Thymus (tissue), 14 donors: ENCODE data around the gene DYNLT2. TPM values are rescaled to one million over a fixed set of nuclear protein-coding genes. Genes with fewer than 3 reads are reported as not detected.

ENCODE experiments used
- DNase-seq, 9 donors: peaks; one replicate each; pipeline ENCODE4 v3.0.0-alpha.2; 2013; ENCODE audit warnings: low spot score in 9 of 9, low read depth in 6 of 9, missing footprints in 1 of 9
- H3K27ac ChIP-seq, 2 donors: one replicate each; pipeline ENCODE4 v1.5.1; 2013; ENCODE audit warnings: control low read depth in 1 of 2, low read depth in 1 of 2, low read length in 1 of 2, mild to moderate bottlenecking in 1 of 2, moderate library complexity in 1 of 2
- H3K27me3 ChIP-seq, 2 donors: one replicate each; pipeline ENCODE4 v1.5.1; 2013; ENCODE audit warnings: low read length in 1 of 2; ENCODE audit not compliant: control insufficient read depth in 2 of 2, insufficient read depth in 1 of 2
- H3K36me3 ChIP-seq, 2 donors: one replicate each; pipeline ENCODE4 v1.5.1; 2013; ENCODE audit warnings: low read length in 1 of 2, mild to moderate bottlenecking in 1 of 2, moderate library complexity in 1 of 2; ENCODE audit not compliant: control insufficient read depth in 2 of 2, insufficient read depth in 2 of 2
- H3K4me1 ChIP-seq, 2 donors: one replicate each; pipeline ENCODE4 v1.5.1; 2013; ENCODE audit warnings: low read length in 2 of 2; ENCODE audit not compliant: control insufficient read depth in 2 of 2, insufficient read depth in 2 of 2
- H3K4me3 ChIP-seq, 2 donors: one replicate each; pipeline ENCODE4 v1.5.1; 2013; ENCODE audit warnings: low read length in 2 of 2, control low read depth in 1 of 2, mild to moderate bottlenecking in 1 of 2
- H3K9me3 ChIP-seq, 2 donors: one replicate each; pipeline ENCODE4 v1.5.1; 2013; ENCODE audit warnings: low read length in 1 of 2, mild to moderate bottlenecking in 1 of 2; ENCODE audit not compliant: control insufficient read depth in 2 of 2, insufficient read depth in 1 of 2
- WGBS: extraction: QIAGEN DNeasy Blood & Tissue Kit; methylation state at CpG from one replicate; pipeline ENCODE4 v1.1.7; 2013; 5-methylcytosine and 5-hydroxymethylcytosine counted together
- long read RNA-seq, 10 donors: transcript quantifications; one replicate each; lab custom pipeline, GENCODE V29; 2026
- polyA plus RNA-seq: library from polyadenylated mRNA; stranded (reverse); fragments of 200-250 nt; gene quantifications from one replicate; pipeline ENCODE4 v1.2.3, GENCODE V29; 2013
- total RNA-seq: library from RNA; stranded (reverse); fragments of 120-200 nt; gene quantifications from one replicate; pipeline ENCODE4 v1.2.4, GENCODE V29; 2013
- donor health status: healthy.

Gene DYNLT2
- total RNA-seq (6.6 TPM), polyA plus RNA-seq (8.9 TPM)
- long read RNA-seq, donor 1, partial matches to known transcripts = 0 of 1 reads
- long read RNA-seq, donor 1, other reads (novel, unspliced or antisense) = 0 of 1 reads
- long read RNA-seq, donor 2 = 0 reads
- long read RNA-seq, donor 3, transcript TCTE3-202 (1 exons, 2,078 nt) = major isoform, 17 of 17 reads
- long read RNA-seq, donor 3, partial matches to known transcripts = 0 of 17 reads
- long read RNA-seq, donor 3, other reads (novel, unspliced or antisense) = 0 of 17 reads
- long read RNA-seq, donor 4, transcript TCTE3-202 (1 exons, 2,078 nt) = major isoform, 10 of 10 reads
- long read RNA-seq, donor 4, partial matches to known transcripts = 0 of 10 reads
- long read RNA-seq, donor 4, other reads (novel, unspliced or antisense) = 0 of 10 reads
- long read RNA-seq, donor 5, transcript TCTE3-202 (1 exons, 2,078 nt) = major isoform, 16 of 16 reads
- long read RNA-seq, donor 5, partial matches to known transcripts = 0 of 16 reads
- long read RNA-seq, donor 5, other reads (novel, unspliced or antisense) = 0 of 16 reads
- long read RNA-seq, donor 6, transcript TCTE3-202 (1 exons, 2,078 nt) = major isoform, 5 of 5 reads
- long read RNA-seq, donor 6, partial matches to known transcripts = 0 of 5 reads
- long read RNA-seq, donor 6, other reads (novel, unspliced or antisense) = 0 of 5 reads
- long read RNA-seq, donor 7, transcript TCTE3-202 (1 exons, 2,078 nt) = major isoform, 12 of 12 reads
- long read RNA-seq, donor 7, partial matches to known transcripts = 0 of 12 reads
- long read RNA-seq, donor 7, other reads (novel, unspliced or antisense) = 0 of 12 reads
- long read RNA-seq, donor 8, partial matches to known transcripts = 0 of 2 reads
- long read RNA-seq, donor 8, other reads (novel, unspliced or antisense) = 0 of 2 reads
- long read RNA-seq, donor 9, transcript TCTE3-202 (1 exons, 2,078 nt) = major isoform, 12 of 12 reads
- long read RNA-seq, donor 9, partial matches to known transcripts = 0 of 12 reads
- long read RNA-seq, donor 9, other reads (novel, unspliced or antisense) = 0 of 12 reads
- long read RNA-seq, donor 10, partial matches to known transcripts = 0 of 2 reads
- long read RNA-seq, donor 10, other reads (novel, unspliced or antisense) = 0 of 2 reads

- Histone ChIP-seq H3K4me1 (peaks cover 5 to 6% of the 10 kb centered on the region in 2 donors), H3K4me3 (peak within 1 kb of the TSS; percentile 70 to 92), H3K27me3 (no peaks in the 10 kb centered on the region), H3K36me3 (peaks cover 3 to 4% of the 10 kb centered on the region in 2 donors), H3K27ac (peak within 1 kb of the TSS; percentile 89 to 97), H3K9me3 (no peaks in the 10 kb centered on the region)
- WGBS = under 1% methylated on average over 90 of the region's 90 CpGs
- peak; percentile 85 to 97 (median 92) for DNase-seq
Observed at GRCh38 chr6:169751242-169752073, at the start of gene DYNLT2, which contains the start of gene ERMARD. Gene DYNLT2 (minus strand): TSS chr6:169751572. CDS start chr6:169751458, 114 bp downstream. Gene ERMARD (plus strand): TSS chr6:169751622. CDS start chr6:169751658, 36 bp downstream.

GRCh38 chr6:169800668-169801395, 49.5 kb upstream of the DYNLT2 start:
- H3K27ac ChIP-seq = no peak overlapping the region
- no peaks in the 10 kb centered on the region for H3K9me3 ChIP-seq
- no peaks in the 10 kb centered on the region for H3K36me3 ChIP-seq
- DNase-seq = no peak
- peaks cover 5 to 72% of the 10 kb centered on the region in 2 donors for H3K27me3 ChIP-seq
- WGBS = 88% methylated on average over 13 of the region's 13 CpGs
- H3K4me3 ChIP-seq = no peak overlapping the region
- peaks cover 0 to 8% of the 10 kb centered on the region in 2 donors for H3K4me1 ChIP-seq

GRCh38 chr6:169800116-169800667, 48.8 kb upstream of the DYNLT2 start:
- H3K36me3 ChIP-seq = no peaks in the 10 kb centered on the region
- DNase-seq = no peak
- no peak overlapping the region for H3K4me3 ChIP-seq
- H3K4me1 ChIP-seq = peaks cover under 1 to 8% of the 10 kb centered on the region in 2 donors
- H3K9me3 ChIP-seq = no peaks in the 10 kb centered on the region
- WGBS = 90% methylated on average over 9 of the region's 9 CpGs
- H3K27me3 ChIP-seq = peaks cover 5 to 68% of the 10 kb centered on the region in 2 donors
- no peak overlapping the region for H3K27ac ChIP-seq

GRCh38 chr6:169799474-169799926, 48.1 kb upstream of the DYNLT2 start:
- 93% methylated on average over 7 of the region's 7 CpGs for WGBS
- H3K4me1 ChIP-seq = peaks cover 5 to 8% of the 10 kb centered on the region in 2 donors
- H3K27ac ChIP-seq = no peak overlapping the region
- H3K36me3 ChIP-seq = no peaks in the 10 kb centered on the region
- H3K9me3 ChIP-seq = peaks cover 0 to 4% of the 10 kb centered on the region in 2 donors
- no peak overlapping the region for H3K4me3 ChIP-seq
- peaks cover 5 to 66% of the 10 kb centered on the region in 2 donors for H3K27me3 ChIP-seq
- no peak for DNase-seq

- Histone ChIP-seq H3K36me3 (no peaks in the 10 kb centered on the region), H3K27ac (no peak overlapping the region), H3K9me3 (peaks cover 0 to 4% of the 10 kb centered on the region in 2 donors), H3K4me3 (no peak overlapping the region), H3K4me1 (peaks cover 5 to 8% of the 10 kb centered on the region in 2 donors), H3K27me3 (peaks cover 5 to 64% of the 10 kb centered on the region in 2 donors)
- DNase-seq = no peak
- 93% methylated on average over 10 of the region's 10 CpGs for WGBS
Observed at GRCh38 chr6:169798764-169799473, 47.5 kb upstream of the DYNLT2 start.

GRCh38 chr6:169795196-169795595, 43.8 kb upstream of the DYNLT2 start:
- peaks cover 0 to 9% of the 10 kb centered on the region in 2 donors for H3K9me3 ChIP-seq
- H3K27me3 ChIP-seq = peaks cover 6 to 69% of the 10 kb centered on the region in 2 donors
- peaks cover 10 to 16% of the 10 kb centered on the region in 2 donors for H3K4me1 ChIP-seq
- H3K4me3 ChIP-seq = no peak overlapping the region
- DNase-seq = no peak
- no peak overlapping the region for H3K27ac ChIP-seq
- no peaks in the 10 kb centered on the region for H3K36me3 ChIP-seq
- 88% methylated on average over 2 of the region's 2 CpGs for WGBS

GRCh38 chr6:169794317-169795055, 43.1 kb upstream of the DYNLT2 start:
- peaks cover 10 to 23% of the 10 kb centered on the region in 2 donors for H3K4me1 ChIP-seq
- H3K36me3 ChIP-seq = no peaks in the 10 kb centered on the region
- DNase-seq = no peak
- peaks cover 6 to 70% of the 10 kb centered on the region in 2 donors for H3K27me3 ChIP-seq
- no peak overlapping the region for H3K4me3 ChIP-seq
- peaks cover 0 to 14% of the 10 kb centered on the region in 2 donors for H3K9me3 ChIP-seq
- WGBS = 78% methylated on average over 13 of the region's 13 CpGs
- no peak overlapping the region for H3K27ac ChIP-seq
